ENCODE measurements around the gene TNS3.

Gene TNS3

DNA sequence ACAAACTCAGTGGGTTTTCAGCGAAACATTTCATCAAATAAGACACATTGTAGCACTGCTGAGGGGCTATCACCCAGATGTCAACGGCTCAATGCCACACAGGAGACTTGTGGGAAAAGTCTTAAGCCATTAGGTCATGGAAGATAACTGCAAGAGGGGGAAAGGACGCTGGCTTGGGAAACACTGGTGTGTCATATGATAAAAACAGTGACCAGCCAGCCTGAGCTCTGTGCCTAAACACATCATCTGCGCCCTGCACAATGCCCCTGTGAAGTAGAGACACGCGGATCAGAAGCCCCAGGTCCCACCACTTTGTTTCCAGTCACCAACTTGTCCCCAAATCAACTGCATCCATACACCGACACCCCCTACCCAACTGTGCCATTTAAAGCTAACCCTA lies 116.7 kb downstream of the TNS3 start:
- no peak for DNase-seq

DNA sequence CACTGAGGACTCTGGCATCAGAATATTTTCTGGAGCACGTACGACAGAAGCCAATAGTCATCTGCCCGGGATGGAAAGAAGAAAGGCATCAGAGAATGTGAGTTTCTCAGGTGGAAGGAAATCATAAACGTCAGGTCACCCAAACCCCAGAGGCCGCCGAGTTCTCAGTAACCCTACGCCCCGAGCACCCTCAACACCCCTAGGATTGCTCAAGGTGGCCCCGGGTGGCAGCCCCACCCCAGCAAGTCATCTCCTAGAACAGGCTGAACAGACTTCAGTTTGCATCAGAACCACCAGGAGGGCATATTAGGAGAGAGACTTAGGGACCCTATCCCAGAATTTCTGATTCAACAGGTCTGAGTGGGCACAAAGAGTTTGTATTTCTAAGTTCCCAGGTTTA lies 117.6 kb downstream of the TNS3 start:
- DNase-seq, result no peak

DNA sequence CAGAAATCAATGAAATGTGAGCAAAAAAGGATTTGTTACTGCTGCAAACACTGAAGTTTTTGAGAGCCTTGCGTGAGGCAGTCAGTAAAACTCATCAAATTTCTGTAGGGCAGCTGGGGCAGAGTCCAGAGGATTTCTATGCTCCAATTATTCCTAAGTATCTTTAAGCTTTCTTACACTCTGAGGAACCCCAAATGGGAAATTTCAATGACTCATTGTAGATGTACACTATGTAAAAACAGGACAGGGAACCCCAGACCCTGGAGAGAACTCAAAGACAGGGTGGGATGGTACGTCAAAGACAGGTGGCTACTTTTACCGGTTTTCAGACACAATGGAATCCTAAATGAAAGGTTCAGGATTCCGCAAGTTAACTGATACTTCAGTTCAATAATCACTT lies 120.2 kb downstream of the TNS3 start:
- DNase-seq, result no peak

DNA sequence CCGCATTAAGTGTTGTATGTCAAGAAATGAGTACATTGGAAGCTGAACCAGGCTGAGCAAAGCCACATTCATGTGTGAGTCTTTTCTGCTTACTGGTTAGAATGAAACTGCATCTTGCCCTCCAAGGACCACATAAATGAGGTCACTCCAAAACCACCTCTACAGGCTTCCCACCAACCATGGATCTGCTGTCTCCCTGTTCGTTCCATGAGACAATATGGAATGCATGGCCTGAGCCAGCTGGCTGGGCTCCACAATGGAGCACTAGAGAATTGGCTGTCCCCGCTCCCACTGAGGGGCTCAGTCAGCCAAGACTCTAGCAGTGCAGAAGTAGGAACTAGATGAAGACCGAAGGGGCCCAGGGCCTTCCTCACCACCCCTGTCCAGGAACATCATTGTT lies 120.8 kb downstream of the TNS3 start:
- no peak for DNase-seq

DNA sequence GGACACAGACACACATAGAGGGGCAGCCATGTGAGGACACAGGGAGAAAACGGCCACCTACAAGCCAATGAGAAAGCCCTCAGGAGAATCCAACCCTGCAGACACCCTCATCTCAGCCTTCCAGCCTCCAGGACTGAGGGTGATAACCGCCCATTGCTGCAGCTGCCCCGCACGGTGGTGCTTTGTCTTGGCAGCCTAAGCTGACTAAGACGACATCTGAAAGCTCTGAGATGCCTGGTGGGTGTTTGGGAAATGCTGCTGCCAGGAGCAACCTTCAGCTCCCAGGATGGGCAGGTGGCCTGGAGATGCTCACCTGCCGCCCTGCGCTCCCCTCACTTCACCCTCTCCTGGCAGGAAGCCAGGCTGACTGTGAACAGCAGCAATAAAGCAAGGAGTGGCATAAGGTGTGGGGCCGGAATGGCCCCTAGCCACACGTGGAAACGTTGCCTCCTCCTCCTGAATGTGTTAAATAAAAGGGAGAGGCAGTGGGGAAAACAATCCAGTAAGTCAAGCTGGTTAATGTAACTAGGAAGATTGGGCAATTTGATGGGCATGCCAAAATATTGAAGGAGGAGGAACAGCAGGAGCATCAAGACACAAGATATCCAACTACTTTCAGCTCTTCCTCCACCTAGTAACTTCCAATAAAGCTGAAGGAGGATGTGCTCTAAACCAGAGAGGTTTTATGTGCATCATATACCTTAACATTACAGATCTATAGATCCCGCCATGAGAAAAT lies 121.5 kb downstream of the TNS3 start:
- DNase-seq, result no peak

DNA sequence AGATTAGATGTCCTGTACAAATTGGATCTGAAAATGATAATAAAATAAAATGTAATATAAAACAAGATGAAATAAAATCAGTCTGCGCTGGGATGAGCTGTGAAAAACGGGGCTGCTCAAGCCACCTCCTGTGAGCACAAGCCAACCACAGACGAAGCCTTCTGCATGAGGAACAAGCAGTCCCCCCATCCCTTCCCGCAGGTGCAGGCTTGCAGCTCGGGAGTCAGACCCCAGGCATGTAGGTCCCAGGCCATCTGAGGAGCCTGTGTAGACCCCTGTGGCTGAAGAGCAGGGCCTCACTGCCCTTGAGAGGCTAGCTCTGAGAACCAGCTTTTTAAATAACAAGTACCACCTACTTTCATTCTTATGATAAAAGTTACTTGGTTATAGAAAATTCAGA lies 123.4 kb downstream of the TNS3 start:
- DNase-seq, result no peak

DNA sequence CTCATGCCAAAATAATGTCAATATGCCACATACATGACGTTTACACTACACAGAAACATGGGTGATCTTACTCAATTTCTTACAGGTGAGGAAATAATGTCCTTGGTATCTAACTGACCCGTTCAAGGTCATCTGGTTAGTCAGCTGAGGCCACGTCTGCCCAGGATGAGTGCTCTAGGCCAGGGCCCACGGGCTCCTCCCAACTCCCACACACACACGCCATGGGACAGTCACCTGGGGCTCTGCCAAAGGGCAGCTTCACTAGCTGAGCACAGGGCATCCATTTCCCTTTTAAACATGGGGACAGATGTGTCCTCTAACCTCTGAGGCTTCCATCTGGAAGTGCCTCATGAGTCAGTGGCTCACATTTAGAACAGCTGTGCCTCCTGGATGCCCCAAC lies 123.9 kb downstream of the TNS3 start:
- DNase-seq, result peak; percentile 5

DNA sequence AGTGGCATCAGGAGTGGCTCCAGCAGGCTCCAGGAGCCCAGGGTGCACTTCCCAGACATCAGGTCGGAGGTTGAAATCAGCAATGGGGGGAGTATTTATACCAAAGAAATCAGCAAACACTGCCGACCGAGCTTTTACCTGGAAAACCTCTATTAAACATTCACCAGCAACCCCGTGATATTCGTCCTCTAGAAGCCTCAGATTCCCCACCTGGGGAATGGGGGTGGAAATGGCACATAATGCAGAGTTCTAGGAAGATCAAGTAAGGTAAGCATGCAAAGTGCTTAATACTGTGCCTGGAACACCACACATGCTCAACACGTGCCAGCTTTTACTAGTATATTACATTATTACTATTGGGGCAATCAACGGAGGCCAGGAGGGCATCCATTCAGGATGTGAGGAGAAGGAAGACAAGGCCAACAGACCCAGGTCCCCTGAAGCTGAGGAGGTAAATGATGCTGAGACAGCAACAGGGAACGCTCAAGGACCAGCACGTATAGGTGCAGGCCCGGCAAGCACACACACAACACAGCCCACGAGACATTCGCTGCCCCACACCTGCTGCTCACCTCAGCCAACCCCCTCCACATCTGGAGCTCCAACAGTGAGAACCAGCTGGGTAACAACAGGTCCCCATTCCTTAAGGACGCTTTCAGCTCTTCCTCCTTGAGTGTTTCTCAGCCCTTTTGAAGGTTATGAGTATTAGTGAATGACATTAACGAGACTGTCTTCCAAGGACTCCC lies 125.5 kb downstream of the TNS3 start:
- no peak for DNase-seq

DNA sequence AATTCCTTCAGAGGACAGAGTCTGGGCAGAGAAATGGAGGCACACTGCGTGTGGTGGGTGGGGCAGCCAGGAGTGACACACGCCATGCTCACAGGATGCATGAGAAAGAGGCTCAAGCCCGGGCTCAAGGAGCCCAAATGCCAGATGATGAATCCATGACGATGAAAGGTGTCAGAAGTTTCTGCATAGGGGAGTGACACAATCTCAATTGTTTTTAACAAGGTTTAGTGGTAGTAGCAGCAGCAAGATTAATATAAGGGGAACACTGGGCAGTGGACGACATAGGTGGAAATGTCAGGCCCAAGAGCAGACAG lies 126.1 kb downstream of the TNS3 start:
- no peak for DNase-seq

DNA sequence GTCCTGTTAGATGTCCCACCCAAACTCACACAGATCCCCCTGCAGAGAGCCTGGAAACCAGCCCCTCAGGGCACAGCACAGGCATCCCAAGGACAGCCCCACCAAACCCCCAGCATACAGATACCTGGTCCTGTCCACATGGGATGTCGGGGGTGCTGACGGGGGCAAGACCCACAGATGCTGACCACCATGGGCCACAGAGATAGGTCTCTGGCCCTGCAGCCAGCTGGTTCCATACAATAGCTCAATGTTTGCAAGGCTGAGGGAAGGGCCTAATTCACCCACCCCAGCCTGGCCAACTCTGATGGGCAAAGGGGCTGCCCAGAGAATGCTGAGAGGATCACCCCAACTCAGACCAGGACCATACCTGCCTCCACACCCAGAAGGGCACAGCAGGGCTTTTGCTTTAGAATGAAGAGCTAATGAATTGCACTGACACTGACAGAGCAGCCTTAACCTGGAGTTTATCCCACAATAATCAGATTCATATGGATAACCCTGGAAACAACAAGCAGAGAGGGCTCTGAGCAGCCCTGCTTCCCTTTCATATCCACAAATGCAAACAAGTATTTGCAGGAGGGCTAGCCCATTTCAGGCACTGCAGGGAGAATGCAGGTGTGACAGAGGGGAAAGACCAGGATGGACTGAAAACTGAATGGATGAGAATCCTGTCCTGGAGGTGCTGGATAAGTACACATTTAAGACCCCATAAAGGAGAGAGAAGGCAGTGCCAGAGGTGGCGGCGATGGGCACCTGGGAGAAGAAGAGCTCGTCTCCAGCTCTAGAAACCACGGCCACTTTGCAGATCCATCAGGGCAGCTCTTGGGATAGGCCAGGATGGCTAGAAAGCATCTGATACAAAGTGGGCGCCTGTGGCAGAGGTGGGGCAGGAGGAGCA lies 126.7 kb downstream of the TNS3 start:
- no peak for DNase-seq

DNA sequence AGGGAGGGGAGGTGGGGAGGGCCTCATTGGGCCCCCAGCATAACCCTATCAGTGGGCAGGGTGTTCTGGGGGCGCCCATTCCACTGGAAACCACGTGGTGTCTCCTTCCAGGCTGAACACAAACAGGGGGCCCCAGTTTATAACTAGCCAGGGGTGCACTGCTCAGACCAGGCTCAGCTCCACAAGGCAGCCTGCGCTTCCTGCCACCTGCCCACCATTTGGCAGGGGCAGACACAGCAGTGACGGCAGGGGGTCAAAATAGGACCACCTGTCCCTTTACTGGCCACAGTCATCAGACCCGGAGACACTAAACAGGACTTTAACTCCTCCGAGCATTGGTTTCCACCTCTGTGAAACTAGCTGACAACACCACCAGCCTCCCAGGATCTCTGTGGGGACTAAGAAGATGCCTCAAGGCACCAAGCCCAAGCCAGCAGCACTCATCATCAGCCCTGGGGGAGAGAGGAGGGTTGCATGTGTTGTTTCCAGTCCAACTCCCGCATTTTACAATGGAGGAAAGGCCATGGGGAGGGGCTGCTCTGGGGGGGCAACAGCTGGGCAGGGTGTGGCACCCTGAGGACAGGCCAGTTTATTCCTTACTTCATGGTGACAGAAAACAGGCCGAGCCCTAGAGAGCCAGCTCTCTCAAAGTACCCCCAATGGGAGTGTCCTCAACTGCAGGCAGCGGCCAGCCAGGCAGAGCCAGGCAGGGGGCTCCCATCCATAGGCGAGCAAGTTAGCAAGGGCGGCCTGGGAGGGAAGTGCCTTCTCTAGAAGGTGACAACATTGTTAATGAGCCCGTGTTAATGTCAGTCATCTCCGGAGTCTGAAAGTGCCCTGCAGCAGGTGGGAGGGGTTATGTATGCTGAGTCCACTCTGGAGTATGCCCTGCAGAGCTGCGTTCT lies 127.6 kb downstream of the TNS3 start:
- no peak for DNase-seq

DNA sequence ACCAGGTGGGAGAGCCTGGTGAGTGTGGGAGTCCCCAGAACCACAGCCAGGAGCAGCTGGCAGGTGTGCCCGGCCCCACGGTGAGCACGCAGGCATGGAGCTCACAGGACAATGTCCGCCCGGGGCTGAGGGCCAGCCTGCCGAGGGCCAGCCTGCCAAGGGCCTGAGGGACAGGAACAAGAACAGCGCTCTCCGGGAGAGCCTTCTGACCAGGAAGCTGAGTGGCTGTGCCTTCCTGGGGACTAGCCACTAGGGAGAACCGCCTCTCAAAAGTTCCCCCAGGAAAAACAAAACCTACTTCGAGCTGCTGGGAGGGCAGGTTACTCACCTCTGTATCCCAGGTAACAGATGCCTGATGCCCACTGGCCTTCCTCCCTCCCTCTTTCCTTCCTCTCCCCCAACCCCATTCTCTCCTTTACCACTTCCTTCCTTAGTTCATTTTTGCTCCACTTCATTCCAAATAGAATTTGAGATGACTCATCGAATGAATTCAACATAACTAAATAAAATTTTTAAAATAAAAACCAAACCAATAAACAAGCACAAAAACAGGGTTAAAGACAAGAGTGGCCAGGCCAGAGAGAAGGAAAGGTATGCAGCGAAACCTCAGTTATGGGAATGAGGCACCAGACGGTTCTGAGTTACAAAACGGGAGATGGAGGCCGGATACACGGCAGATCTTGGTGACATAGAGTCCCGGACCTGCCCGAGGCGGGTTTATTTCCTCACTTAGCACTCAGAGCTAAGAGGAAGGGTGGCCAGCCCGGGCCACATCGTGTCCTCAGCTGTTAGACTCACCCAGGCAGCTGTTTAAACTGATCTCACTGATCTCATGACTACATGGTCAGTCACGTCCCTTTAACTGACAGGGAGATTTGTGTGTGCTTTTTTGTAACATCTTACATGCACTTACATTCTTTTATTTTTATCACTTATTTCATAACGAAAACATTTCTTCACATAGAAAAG lies 128.5 kb downstream of the TNS3 start:
- no peak for DNase-seq

DNA sequence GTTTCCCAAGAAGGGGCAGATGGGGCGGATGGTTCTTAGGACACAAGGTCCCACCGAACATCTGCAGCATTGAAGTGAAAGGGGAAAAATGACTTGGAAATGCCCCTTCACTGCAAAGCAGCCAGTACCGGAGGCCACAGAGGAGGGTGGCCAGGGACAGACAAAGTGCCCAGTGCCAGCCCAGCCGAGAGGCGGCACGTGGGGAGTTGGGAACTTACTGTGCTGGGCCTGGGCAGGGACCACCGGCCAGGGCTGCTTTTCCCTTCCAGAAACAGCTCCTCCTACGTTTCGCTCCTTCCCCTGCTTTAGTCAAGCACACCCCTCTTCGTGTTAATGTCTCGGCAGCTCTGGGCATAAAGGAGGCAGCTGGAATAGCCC lies 129.2 kb downstream of the TNS3 start:
- no peak for DNase-seq

DNA sequence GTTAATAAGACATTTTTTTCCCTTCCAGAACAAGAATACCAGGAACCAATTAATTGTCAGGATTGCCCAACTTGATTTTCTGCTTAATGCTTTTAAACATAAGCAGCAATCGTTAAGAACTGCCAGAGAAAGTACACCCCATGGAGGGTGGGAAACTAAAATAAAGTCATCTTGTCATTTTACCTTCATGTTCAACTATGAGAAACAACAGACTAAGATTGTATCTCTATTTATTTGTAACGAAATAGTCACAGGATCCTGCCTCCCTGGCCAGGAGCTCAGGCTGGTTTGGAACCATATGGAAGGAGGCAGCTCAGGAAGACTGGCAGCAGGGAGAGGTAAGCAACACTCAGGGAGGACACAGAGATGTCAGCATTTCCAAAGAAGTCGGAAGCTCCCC lies 129.6 kb downstream of the TNS3 start:
- peak; percentile 9 for DNase-seq

DNA sequence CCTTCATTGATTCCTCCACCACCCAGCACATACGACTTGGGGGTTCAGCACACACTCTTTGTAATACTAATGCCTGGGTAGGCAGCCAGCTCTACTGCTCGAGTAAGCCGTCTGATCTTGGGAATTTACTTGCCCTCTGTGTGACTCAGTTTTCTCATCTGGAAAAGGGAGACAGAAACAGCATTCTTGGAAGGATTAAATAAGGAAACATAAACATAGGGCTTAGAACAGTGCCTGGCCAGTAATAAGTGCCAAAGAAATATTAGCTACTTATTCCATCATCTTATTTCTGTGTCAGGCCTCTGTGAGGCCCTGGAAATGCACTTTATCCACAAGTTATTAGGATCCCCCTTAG lies 130.1 kb downstream of the TNS3 start:
- no peak for DNase-seq

DNA sequence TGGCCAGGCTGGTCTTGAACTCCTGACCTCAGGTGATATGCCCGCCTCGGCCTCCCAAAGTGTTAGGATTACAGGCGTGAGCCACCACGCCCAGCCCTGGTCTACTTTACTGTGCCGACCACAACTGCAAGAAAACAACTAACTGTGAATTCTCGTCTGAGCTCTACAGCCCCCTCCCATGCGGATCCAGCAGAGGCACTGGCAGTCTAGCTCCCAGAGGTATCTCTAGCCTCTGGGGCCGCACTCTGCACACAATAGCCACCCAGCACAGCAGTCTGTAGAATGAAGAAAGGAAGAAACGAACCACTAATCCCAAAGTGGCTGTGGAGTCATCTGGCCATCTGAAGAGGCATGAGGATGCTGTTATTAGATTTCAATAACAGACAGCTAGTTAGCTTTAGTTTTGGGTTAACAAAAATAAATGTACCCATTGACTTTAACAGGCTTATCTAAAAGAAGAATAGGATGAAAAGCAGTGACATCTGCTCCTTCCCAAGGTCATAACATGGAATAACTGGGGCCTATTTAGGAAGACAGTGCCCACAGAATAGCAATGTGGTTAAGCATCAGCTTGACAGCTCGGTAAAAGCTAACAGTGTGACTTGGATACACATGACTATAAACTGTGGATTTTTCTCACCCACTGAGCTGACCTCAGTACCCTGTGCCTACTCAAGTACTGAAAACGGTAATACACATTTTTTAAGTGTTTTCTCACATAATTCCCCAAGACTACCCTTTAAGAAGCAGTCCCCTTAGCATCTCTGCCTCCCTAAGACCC lies 131.9 kb downstream of the TNS3 start:
- DNase-seq, result no peak

DNA sequence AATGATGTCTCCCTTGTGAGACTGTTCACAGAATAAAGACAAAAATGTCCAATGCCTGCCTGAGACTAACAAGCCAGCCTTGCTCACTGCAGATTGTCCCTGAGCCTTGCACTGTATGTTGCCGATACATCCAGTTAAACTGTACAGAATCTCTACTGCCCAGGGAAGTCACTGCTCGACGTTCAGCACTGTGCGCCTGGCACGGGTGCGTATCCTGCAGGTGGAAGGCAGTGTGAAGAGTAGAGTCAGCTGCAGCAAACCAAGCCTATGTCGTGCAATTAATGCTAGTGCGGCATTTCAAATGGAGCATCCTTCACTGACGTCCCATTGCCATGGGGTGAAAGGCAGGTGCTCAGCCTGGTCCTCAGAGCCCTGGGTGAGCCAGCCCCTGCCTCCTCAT lies 132.9 kb downstream of the TNS3 start:
- no peak for DNase-seq

DNA sequence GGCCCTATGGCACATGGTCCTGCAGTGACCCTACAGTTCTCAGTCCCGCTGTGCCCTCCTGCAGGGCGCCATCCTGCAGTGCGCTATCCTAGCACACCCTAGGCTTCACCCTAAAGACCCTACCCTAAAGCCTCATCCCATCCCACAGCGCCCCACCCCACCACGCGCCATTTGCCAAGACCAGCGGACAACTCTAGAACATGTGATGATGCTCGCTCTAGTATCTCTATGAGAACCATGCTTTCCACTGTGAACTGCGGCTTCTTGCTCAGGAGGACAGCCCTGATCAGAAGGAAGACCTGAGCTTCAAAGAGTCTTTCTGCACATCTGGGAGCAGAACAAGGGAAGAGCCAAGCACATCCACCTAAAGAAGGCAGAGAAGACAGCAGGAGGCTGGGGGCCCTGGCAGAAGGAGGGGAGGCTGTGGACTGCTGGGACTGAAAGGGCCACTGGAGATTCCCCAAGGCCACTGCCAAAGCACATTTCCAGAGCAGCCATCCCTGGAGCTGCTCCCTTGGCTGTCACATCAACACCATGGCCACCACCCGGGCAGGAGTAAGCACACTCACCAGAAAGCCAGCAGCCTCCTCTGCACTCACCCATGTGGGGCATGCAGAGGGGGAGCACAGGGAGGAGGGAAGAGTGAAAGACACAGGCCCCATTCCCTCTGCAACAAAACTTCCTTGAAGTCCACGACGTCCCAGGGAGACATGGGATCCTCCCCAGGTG lies 134.1 kb downstream of the TNS3 start:
- DNase-seq, result no peak

DNA sequence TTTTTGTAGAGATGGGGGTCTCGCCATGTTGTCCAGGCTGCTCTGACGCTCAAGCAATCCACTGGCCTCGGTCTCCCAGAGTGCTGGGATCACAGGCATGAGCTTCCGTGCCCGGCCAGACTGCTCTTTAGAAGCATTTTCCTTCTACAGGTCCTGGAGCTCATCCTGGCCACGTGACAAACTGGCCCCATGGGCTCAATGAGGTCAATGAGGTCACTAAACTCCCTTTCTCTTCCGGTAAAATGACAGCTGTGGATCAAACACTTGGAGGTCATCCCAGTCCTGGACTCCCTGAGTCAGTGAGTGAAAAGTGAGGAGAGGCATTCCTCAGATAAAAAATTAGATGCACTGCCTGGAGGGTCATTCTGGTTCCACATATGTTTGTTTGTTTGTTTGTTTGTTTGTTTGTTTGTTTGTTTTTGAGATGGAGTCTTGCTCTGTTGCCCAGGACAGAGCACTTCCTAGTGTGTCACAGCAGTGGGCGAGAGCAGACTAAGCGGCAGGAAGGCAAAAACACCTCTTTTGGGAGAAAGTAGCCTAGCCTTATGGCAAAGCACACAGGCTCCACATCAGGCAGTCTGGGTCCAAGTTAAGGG lies 134.9 kb downstream of the TNS3 start:
- DNase-seq, result no peak
